Natural killer cell (primary cell): ENCODE measurements around the gene PCDHGA1. TPM values are rescaled to one million over a fixed set of nuclear protein-coding genes. Genes with fewer than 3 reads are reported as not detected.

Experiments used
- ATAC-seq, 3 donors: fragments of 150-1000 bp in 2 of 3; fragments of 200-7000 bp in 1 of 3; cut with Tn5 transposase; 1 replicate in 1 of 3; 2 replicates in 2 of 3; pipeline ENCODE4 v1.10.0; 2021; ENCODE audit warnings: mild to moderate bottlenecking in 2 of 3, moderate library complexity in 2 of 3
- DNase-seq, 2 donors: peaks; one replicate each; pipeline versions ENCODE4 v3.0.0 to v3.0.0-alpha.2; 2013 to 2021; ENCODE audit warnings: mixed read lengths in 1 of 2
- H3K27ac ChIP-seq: one replicate; pipeline ENCODE4 v1.5.1; 2013; ENCODE audit warnings: mild to moderate bottlenecking, low read length
- H3K27me3 ChIP-seq: one replicate; pipeline ENCODE4 v1.6.1; 2013; ENCODE audit warnings: low read length; ENCODE audit not compliant: control insufficient read depth, insufficient read depth
- H3K36me3 ChIP-seq: one replicate; pipeline ENCODE4 v1.6.1; 2013; ENCODE audit warnings: low read length; ENCODE audit not compliant: control insufficient read depth, insufficient read depth
- H3K4me1 ChIP-seq: one replicate; pipeline ENCODE4 v1.6.1; 2013; ENCODE audit warnings: low read length; ENCODE audit not compliant: control insufficient read depth, insufficient read depth
- H3K4me3 ChIP-seq: one replicate; pipeline ENCODE4 v1.5.1; 2013; ENCODE audit warnings: low read length
- H3K9me3 ChIP-seq: one replicate; pipeline ENCODE4 v1.6.1; 2013; ENCODE audit warnings: low read length; ENCODE audit not compliant: control insufficient read depth, insufficient read depth
- H3K27ac Mint-ChIP-seq, 2 donors: one replicate each; pipeline ENCODE4 v1.8.0; 2022; ENCODE audit warnings: mild to moderate bottlenecking in 2 of 2, mixed read lengths in 2 of 2, moderate library complexity in 1 of 2
- H3K27me3 Mint-ChIP-seq, 2 donors: one replicate each; pipeline ENCODE4 v1.8.0; 2022; ENCODE audit warnings: low read depth in 2 of 2, mixed read lengths in 2 of 2
- H3K36me3 Mint-ChIP-seq: one replicate; pipeline ENCODE4 v1.8.0; 2022; ENCODE audit warnings: mixed read lengths
- H3K4me1 Mint-ChIP-seq, 2 donors: one replicate each; pipeline ENCODE4 v1.8.0; 2022; ENCODE audit warnings: mixed read lengths in 2 of 2
- H3K4me3 Mint-ChIP-seq: one replicate; pipeline ENCODE4 v1.8.0; 2022; ENCODE audit warnings: mild to moderate bottlenecking, moderate library complexity, mixed read lengths
- H3K9me3 Mint-ChIP-seq, 2 donors: one replicate each; pipeline ENCODE4 v1.8.0; 2022; ENCODE audit warnings: mixed read lengths in 2 of 2
- CTCF ChIP-seq: fragments of 200-600 bp; IDR thresholded peaks from one replicate; pipeline ENCODE4 v1.8.0; 2022; ENCODE audit warnings: antibody characterized with exemption
- WGBS: methylation state at CpG from one replicate; pipeline ENCODE4 v1.1.7; 2013; ENCODE audit warnings: missing lambda C conversion rate; ENCODE audit not compliant: insufficient coverage; 5-methylcytosine and 5-hydroxymethylcytosine counted together
- intact Hi-C: fragments of 100-400 bp; cut with micrococcal nuclease; formaldehyde crosslinking; loops from one replicate; pipeline ENCODE4 v1.14.2; 2022
- total RNA-seq, 4 donors: library from RNA; stranded (reverse); fragments of 120-200 nt in 1 of 4; gene quantifications; one replicate each; pipeline versions ENCODE4 v1.2.3 to v1.2.4, GENCODE V29; 2013 to 2022

PCDHGA1 gene
- total RNA-seq, 3 donors from 2014 or later (not counting 1 experiment from before 2014, with no cell fraction given) = not detected

DNA sequence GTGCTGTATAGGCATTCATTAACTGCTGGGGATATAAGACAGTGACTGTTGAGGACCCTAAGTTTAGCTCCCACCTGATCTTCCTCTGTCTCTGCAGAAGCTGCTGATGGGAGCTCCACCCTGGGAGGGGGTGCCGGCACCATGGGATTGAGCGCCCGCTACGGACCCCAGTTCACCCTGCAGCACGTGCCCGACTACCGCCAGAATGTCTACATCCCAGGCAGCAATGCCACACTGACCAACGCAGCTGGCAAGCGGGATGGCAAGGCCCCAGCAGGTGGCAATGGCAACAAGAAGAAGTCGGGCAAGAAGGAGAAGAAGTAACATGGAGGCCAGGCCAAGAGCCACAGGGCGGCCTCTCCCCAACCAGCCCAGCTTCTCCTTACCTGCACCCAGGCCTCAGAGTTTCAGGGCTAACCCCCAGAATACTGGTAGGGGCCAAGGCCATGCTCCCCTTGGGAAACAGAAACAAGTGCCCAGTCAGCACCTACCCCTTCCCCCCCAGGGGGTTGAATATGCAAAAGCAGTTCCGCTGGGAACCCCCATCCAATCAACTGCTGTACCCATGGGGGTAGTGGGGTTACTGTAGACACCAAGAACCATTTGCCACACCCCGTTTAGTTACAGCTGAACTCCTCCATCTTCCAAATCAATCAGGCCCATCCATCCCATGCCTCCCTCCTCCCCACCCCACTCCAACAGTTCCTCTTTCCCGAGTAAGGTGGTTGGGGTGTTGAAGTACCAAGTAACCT lies 180.7 kb downstream of the PCDHGA1 start:
- H3K4me1 ChIP-seq = peaks cover 63% of the 10 kb centered on the region
- intact Hi-C loops = loop anchor here (5.0 kb wide), 2 partner anchors 99 to 184 kb away; partner anchors contain the start of gene PCDHGA10
- ATAC-seq = no peak
- Mint-ChIP-seq H3K27me3 (no peaks in the 10 kb centered on the region), H3K27ac (peak overlapping the region in 1 of 2 donors; percentile 82), H3K4me3 (peak overlapping the region; percentile 43), H3K9me3 (no peaks in the 10 kb centered on the region), H3K36me3 (no peaks in the 10 kb centered on the region), H3K4me1 (peaks cover 41 to 50% of the 10 kb centered on the region in 2 donors)
- no peak for TF ChIP-seq CTCF
- WGBS = 94% methylated on average over 12 of the region's 14 CpGs
- no peak overlapping the region for H3K27ac ChIP-seq
- no peak for DNase-seq
- H3K4me3 ChIP-seq = no peak overlapping the region
- H3K36me3 ChIP-seq = peaks cover 16% of the 10 kb centered on the region
- no peaks in the 10 kb centered on the region for H3K27me3 ChIP-seq
- H3K9me3 ChIP-seq = no peaks in the 10 kb centered on the region

GRCh38 chr5:141511771-141512325 lies 181.5 kb downstream of the PCDHGA1 start:
- Mint-ChIP-seq H3K4me3 (peak overlapping the region; percentile 43), H3K27ac (peak overlapping the region; percentile 9 to 82)
- H3K4me1 ChIP-seq = peaks cover 69% of the 10 kb centered on the region

DNA sequence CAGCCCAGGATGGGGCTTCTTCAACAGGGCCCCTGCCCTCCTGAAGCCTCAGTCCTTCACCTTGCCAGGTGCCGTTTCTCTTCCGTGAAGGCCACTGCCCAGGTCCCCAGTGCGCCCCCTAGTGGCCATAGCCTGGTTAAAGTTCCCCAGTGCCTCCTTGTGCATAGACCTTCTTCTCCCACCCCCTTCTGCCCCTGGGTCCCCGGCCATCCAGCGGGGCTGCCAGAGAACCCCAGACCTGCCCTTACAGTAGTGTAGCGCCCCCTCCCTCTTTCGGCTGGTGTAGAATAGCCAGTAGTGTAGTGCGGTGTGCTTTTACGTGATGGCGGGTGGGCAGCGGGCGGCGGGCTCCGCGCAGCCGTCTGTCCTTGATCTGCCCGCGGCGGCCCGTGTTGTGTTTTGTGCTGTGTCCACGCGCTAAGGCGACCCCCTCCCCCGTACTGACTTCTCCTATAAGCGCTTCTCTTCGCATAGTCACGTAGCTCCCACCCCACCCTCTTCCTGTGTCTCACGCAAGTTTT lies 182.1 kb downstream of the PCDHGA1 start:
- intact Hi-C loops = loop anchor here (5.0 kb wide), 2 partner anchors 100 to 185 kb away; partner anchors contain the start of gene PCDHGA10
- H3K27me3 Mint-ChIP-seq = no peaks in the 10 kb centered on the region
- Histone ChIP-seq H3K9me3 (no peaks in the 10 kb centered on the region), H3K36me3 (peaks cover 30% of the 10 kb centered on the region), H3K27me3 (no peaks in the 10 kb centered on the region), H3K4me3 (peak overlapping the region; percentile 22), H3K27ac (no peak overlapping the region), H3K4me1 (peaks cover 70% of the 10 kb centered on the region)
- H3K4me1 Mint-ChIP-seq = peaks cover 54 to 61% of the 10 kb centered on the region in 2 donors
- DNase-seq (peak; percentile 82 to 88), ATAC-seq (peak; percentile 46 to 76 (median 67))
- peak overlapping the region; percentile 95 for H3K4me3 Mint-ChIP-seq
- 7% methylated on average over 27 of the region's 28 CpGs for WGBS
- peak overlapping the region; percentile 74 to 82 for H3K27ac Mint-ChIP-seq
- H3K36me3 Mint-ChIP-seq = no peaks in the 10 kb centered on the region
- peak; percentile 94 for TF ChIP-seq CTCF
- no peaks in the 10 kb centered on the region for H3K9me3 Mint-ChIP-seq

More at GRCh38 chr5:141511771-141512325, 181.5 kb downstream of the PCDHGA1 start:
- ATAC-seq (no peak), DNase-seq (no peak)
- peaks cover 50 to 58% of the 10 kb centered on the region in 2 donors for H3K4me1 Mint-ChIP-seq
- Histone ChIP-seq H3K9me3 (no peaks in the 10 kb centered on the region), H3K36me3 (peaks cover 24% of the 10 kb centered on the region), H3K27me3 (no peaks in the 10 kb centered on the region), H3K4me3 (no peak overlapping the region), H3K27ac (no peak overlapping the region)
- whole genome bisulfite sequencing = 84% methylated on average over 2 of the region's 4 CpGs
- no peaks in the 10 kb centered on the region for H3K27me3 Mint-ChIP-seq
- intact Hi-C loops = loop anchor here (5.0 kb wide), 2 partner anchors 100 to 185 kb away; partner anchors contain the start of gene PCDHGA10
- no peaks in the 10 kb centered on the region for H3K36me3 Mint-ChIP-seq
- H3K9me3 Mint-ChIP-seq = no peaks in the 10 kb centered on the region
- TF ChIP-seq CTCF = no peak
